Activated T-helper 2 cell treated with anti-CD3 and anti-CD28 coated beads, Interferon-gamma antibody, Interleukin-2, Interleukin-4, amounts not matched to agents 10 μg/mL and 5 μg/mL and 100 μg/mL, durations not matched to agents 14 hours and 24 hours and 36 hours (primary cell): ENCODE results near the gene HYOU1. TPM values are rescaled to one million over a fixed set of nuclear protein-coding genes. Genes with fewer than 3 reads are reported as not detected.

Experiments used
- DNase-seq: peaks from one replicate; pipeline ENCODE4 v3.0.0; 2021; ENCODE audit warnings: low spot score
- H3K27ac Mint-ChIP-seq: one replicate; pipeline ENCODE4 v1.8.0; 2021; ENCODE audit warnings: mixed read lengths
- H3K27me3 Mint-ChIP-seq: one replicate; pipeline ENCODE4 v1.8.0; 2021; ENCODE audit warnings: low read depth, mixed read lengths
- H3K36me3 Mint-ChIP-seq: one replicate; pipeline ENCODE4 v1.8.0; 2021; ENCODE audit warnings: low read depth, mixed read lengths
- H3K4me1 Mint-ChIP-seq: one replicate; pipeline ENCODE4 v1.8.0; 2021; ENCODE audit warnings: low read depth, mixed read lengths
- H3K4me3 Mint-ChIP-seq: one replicate; pipeline ENCODE4 v1.8.0; 2021; ENCODE audit warnings: low read depth, mild to moderate bottlenecking, moderate library complexity, mixed read lengths
- H3K9me3 Mint-ChIP-seq: one replicate; pipeline ENCODE4 v1.8.0; 2021; ENCODE audit warnings: mixed read lengths
- intact Hi-C: fragments of 100-400 bp; cut with micrococcal nuclease; formaldehyde crosslinking; loops from one replicate; pipeline ENCODE4 v1.15.1; 2023
- total RNA-seq: library from RNA; stranded (reverse); gene quantifications from 2 replicates; pipeline ENCODE4 v1.2.3, GENCODE V29; 2022

Gene HYOU1
- total RNA-seq, 1 donor from 2014 or later: 215 TPM

- peaks cover 52% of the 10 kb centered on the region for H3K36me3 Mint-ChIP-seq
- H3K27me3 Mint-ChIP-seq: no peaks in the 10 kb centered on the region
- H3K4me3 Mint-ChIP-seq: peak within 1 kb of the TSS; percentile 99
- H3K9me3 Mint-ChIP-seq: no peaks in the 10 kb centered on the region
- intact Hi-C loops: loop anchor here (1.0 to 5.0 kb wide), 5 partner anchors 20 to 208 kb away; partner anchors contain the start of genes HYOU1, RPS25, SLC37A4 and TRAPPC4
- peak within 1 kb of the TSS; percentile 98 for H3K27ac Mint-ChIP-seq
- H3K4me1 Mint-ChIP-seq: peaks cover 21% of the 10 kb centered on the region
- DNase-seq: peak; percentile 95
Measured at GRCh38 chr11:118997627-118998387, 59.2 kb downstream of the HYOU1 start, which contains the start of gene CENATAC. TSS of gene CENATAC (plus strand) at chr11:118998138. CDS start at chr11:118998198, 60 bp downstream.

DNA sequence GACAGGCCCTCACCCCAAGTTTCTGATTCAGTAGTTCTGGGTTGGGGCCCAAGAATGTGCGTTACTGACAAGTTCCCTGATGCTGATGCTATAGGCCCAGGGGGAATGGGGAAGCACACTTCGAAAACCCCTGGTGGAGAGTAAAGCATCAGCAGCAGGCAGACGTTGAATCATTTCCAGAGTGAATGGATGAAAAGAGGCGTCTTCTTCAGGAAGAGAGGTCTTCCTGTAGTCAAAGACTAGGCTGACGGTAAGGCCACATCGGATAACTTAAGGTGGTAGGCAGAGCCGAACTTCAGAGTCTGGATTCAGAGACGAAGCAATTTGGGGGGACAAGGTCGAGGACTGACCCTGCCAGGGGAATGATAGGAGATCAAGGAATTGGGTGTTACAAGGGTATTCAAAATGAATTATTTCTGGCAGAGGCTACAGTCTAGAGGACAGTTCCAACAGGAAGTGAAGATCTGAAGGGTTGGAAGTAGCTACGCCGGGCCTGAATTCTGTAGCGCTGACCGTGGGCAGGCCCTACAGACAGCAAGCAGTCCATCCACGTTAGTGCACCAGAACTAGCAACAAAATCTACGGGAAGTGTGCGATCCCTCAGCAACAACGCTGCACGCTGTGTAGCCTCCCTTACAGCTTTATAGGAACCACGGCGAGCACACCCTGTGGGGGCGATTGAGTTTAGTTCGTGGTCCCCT, 59.9 kb downstream of the HYOU1 start:
- Mint-ChIP-seq H3K4me3 (peak overlapping the region; percentile 99), H3K27ac (peak overlapping the region; percentile 98), H3K9me3 (no peaks in the 10 kb centered on the region), H3K4me1 (peaks cover 21% of the 10 kb centered on the region), H3K27me3 (no peaks in the 10 kb centered on the region), H3K36me3 (peaks cover 46% of the 10 kb centered on the region)
- DNase-seq: peak; percentile 17
- intact Hi-C loops: loop anchor here (1.0 to 5.0 kb wide), 3 partner anchors 35 to 207 kb away; partner anchors contain the start of genes HYOU1 and SLC37A4

Other genes starting within 250 kb of the HYOU1 start
- gene CXCR5, start 173.3 kb downstream of the HYOU1 start, total RNA-seq: 7.5 and 8.1 TPM in 2 replicates
- 21.9 and 23.7 TPM in 2 replicates for gene BCL9L, start 131.3 kb downstream of the HYOU1 start, total RNA-seq
- 0.21 TPM in 1 of 2 replicates, not detected in the other for gene UPK2, start 100.9 kb downstream of the HYOU1 start, total RNA-seq
- not detected in 2 replicates for gene FOXR1, start 85.4 kb downstream of the HYOU1 start, total RNA-seq
- 44.2 and 47.7 TPM in 2 replicates for gene CENATAC, start 59.1 kb downstream of the HYOU1 start, total RNA-seq
- 1,728 and 1,773 TPM in 2 replicates for gene RPS25, start 38.9 kb downstream of the HYOU1 start, total RNA-seq
- gene TRAPPC4, start 38.4 kb downstream of the HYOU1 start, total RNA-seq: 121 and 128 TPM in 2 replicates
- gene SLC37A4, start 26.3 kb downstream of the HYOU1 start, total RNA-seq: 31.7 and 34.4 TPM in 2 replicates
- 24.3 and 25.8 TPM in 2 replicates for gene VPS11, start 10.6 kb upstream of the HYOU1 start, total RNA-seq
- gene HMBS, start 27.7 kb upstream of the HYOU1 start, total RNA-seq: 57.4 and 59.0 TPM in 2 replicates
- 82.2 and 83.4 TPM in 2 replicates for gene DPAGT1, start 44.6 kb upstream of the HYOU1 start, total RNA-seq
- 24.6 and 25.2 TPM in 2 replicates for gene C2CD2L, start 50.1 kb upstream of the HYOU1 start, total RNA-seq
- 29.8 and 35.5 TPM in 2 replicates for gene HINFP, start 64.4 kb upstream of the HYOU1 start, total RNA-seq
- 0.11 and 0.16 TPM in 2 replicates for gene ABCG4, start 91.8 kb upstream of the HYOU1 start, total RNA-seq
- 26.4 and 31.6 TPM in 2 replicates for gene NLRX1, start 111.5 kb upstream of the HYOU1 start, total RNA-seq
- gene NHERF4, start 128.3 kb upstream of the HYOU1 start, total RNA-seq: 0.48 and 0.57 TPM in 2 replicates
- gene CBL, start 149.1 kb upstream of the HYOU1 start, total RNA-seq: 38.6 and 39.6 TPM in 2 replicates